Natural killer cell (primary cell): ENCODE data around the gene XRCC5. TPM values are rescaled to one million over a fixed set of nuclear protein-coding genes. Genes with fewer than 3 reads are reported as not detected.

ENCODE experiments used
- ATAC-seq, 3 donors: fragments of 150-1000 bp in 2 of 3; fragments of 200-7000 bp in 1 of 3; cut with Tn5 transposase; 1 replicate in 1 of 3; 2 replicates in 2 of 3; pipeline ENCODE4 v1.10.0; 2021; ENCODE audit warnings: mild to moderate bottlenecking in 2 of 3, moderate library complexity in 2 of 3
- DNase-seq, 2 donors: peaks; one replicate each; pipeline versions ENCODE4 v3.0.0 to v3.0.0-alpha.2; 2013 to 2021; ENCODE audit warnings: mixed read lengths in 1 of 2
- H3K27ac ChIP-seq: one replicate; pipeline ENCODE4 v1.5.1; 2013; ENCODE audit warnings: mild to moderate bottlenecking, low read length
- H3K27me3 ChIP-seq: one replicate; pipeline ENCODE4 v1.6.1; 2013; ENCODE audit warnings: low read length; ENCODE audit not compliant: control insufficient read depth, insufficient read depth
- H3K36me3 ChIP-seq: one replicate; pipeline ENCODE4 v1.6.1; 2013; ENCODE audit warnings: low read length; ENCODE audit not compliant: control insufficient read depth, insufficient read depth
- H3K4me1 ChIP-seq: one replicate; pipeline ENCODE4 v1.6.1; 2013; ENCODE audit warnings: low read length; ENCODE audit not compliant: control insufficient read depth, insufficient read depth
- H3K4me3 ChIP-seq: one replicate; pipeline ENCODE4 v1.5.1; 2013; ENCODE audit warnings: low read length
- H3K9me3 ChIP-seq: one replicate; pipeline ENCODE4 v1.6.1; 2013; ENCODE audit warnings: low read length; ENCODE audit not compliant: control insufficient read depth, insufficient read depth
- H3K27ac Mint-ChIP-seq, 2 donors: one replicate each; pipeline ENCODE4 v1.8.0; 2022; ENCODE audit warnings: mild to moderate bottlenecking in 2 of 2, mixed read lengths in 2 of 2, moderate library complexity in 1 of 2
- H3K27me3 Mint-ChIP-seq, 2 donors: one replicate each; pipeline ENCODE4 v1.8.0; 2022; ENCODE audit warnings: low read depth in 2 of 2, mixed read lengths in 2 of 2
- H3K36me3 Mint-ChIP-seq: one replicate; pipeline ENCODE4 v1.8.0; 2022; ENCODE audit warnings: mixed read lengths
- H3K4me1 Mint-ChIP-seq, 2 donors: one replicate each; pipeline ENCODE4 v1.8.0; 2022; ENCODE audit warnings: mixed read lengths in 2 of 2
- H3K4me3 Mint-ChIP-seq: one replicate; pipeline ENCODE4 v1.8.0; 2022; ENCODE audit warnings: mild to moderate bottlenecking, moderate library complexity, mixed read lengths
- H3K9me3 Mint-ChIP-seq, 2 donors: one replicate each; pipeline ENCODE4 v1.8.0; 2022; ENCODE audit warnings: mixed read lengths in 2 of 2
- WGBS: methylation state at CpG from one replicate; pipeline ENCODE4 v1.1.7; 2013; ENCODE audit warnings: missing lambda C conversion rate; ENCODE audit not compliant: insufficient coverage; 5-methylcytosine and 5-hydroxymethylcytosine counted together
- intact Hi-C: fragments of 100-400 bp; cut with micrococcal nuclease; formaldehyde crosslinking; loops from one replicate; pipeline ENCODE4 v1.14.2; 2022
- total RNA-seq, 4 donors: library from RNA; stranded (reverse); fragments of 120-200 nt in 1 of 4; gene quantifications; one replicate each; pipeline versions ENCODE4 v1.2.3 to v1.2.4, GENCODE V29; 2013 to 2022
- TF ChIP-seq, protein P1 (sequence below): fragments of 200-600 bp; IDR thresholded peaks from one replicate; pipeline ENCODE4 v1.8.0; 2022; ENCODE audit warnings: antibody characterized with exemption

Gene XRCC5
- total RNA-seq, 3 donors from 2014 or later (not counting 1 experiment from before 2014, with no cell fraction given), result 188 to 220 (median 201) TPM

- H3K27me3 ChIP-seq, result no peaks in the 10 kb centered on the region
- no peaks in the 10 kb centered on the region for H3K4me1 ChIP-seq
- intact Hi-C loops, result no loop called here
- TF ChIP-seq, protein P1, sequence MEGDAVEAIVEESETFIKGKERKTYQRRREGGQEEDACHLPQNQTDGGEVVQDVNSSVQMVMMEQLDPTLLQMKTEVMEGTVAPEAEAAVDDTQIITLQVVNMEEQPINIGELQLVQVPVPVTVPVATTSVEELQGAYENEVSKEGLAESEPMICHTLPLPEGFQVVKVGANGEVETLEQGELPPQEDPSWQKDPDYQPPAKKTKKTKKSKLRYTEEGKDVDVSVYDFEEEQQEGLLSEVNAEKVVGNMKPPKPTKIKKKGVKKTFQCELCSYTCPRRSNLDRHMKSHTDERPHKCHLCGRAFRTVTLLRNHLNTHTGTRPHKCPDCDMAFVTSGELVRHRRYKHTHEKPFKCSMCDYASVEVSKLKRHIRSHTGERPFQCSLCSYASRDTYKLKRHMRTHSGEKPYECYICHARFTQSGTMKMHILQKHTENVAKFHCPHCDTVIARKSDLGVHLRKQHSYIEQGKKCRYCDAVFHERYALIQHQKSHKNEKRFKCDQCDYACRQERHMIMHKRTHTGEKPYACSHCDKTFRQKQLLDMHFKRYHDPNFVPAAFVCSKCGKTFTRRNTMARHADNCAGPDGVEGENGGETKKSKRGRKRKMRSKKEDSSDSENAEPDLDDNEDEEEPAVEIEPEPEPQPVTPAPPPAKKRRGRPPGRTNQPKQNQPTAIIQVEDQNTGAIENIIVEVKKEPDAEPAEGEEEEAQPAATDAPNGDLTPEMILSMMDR, result no peak
- peaks cover 87% of the 10 kb centered on the region for H3K36me3 ChIP-seq
- peaks cover 16% of the 10 kb centered on the region for H3K36me3 Mint-ChIP-seq
- no peak overlapping the region for H3K27ac ChIP-seq
- no peaks in the 10 kb centered on the region for H3K9me3 ChIP-seq
- H3K4me3 ChIP-seq, result no peak overlapping the region
- no peak for ATAC-seq
- peak overlapping the region; percentile 64 to 75 for H3K27ac Mint-ChIP-seq
- H3K4me3 Mint-ChIP-seq, result no peak overlapping the region
- H3K9me3 Mint-ChIP-seq, result no peaks in the 10 kb centered on the region
- H3K4me1 Mint-ChIP-seq, result peaks cover 23 to 26% of the 10 kb centered on the region in 2 donors
- 94% methylated on average over 5 of the region's 5 CpGs for WGBS
- no peaks in the 10 kb centered on the region for H3K27me3 Mint-ChIP-seq
- DNase-seq, result no peak
Observed at GRCh38 chr2:216147172-216148131, 38.3 kb downstream of the XRCC5 start.

DNA sequence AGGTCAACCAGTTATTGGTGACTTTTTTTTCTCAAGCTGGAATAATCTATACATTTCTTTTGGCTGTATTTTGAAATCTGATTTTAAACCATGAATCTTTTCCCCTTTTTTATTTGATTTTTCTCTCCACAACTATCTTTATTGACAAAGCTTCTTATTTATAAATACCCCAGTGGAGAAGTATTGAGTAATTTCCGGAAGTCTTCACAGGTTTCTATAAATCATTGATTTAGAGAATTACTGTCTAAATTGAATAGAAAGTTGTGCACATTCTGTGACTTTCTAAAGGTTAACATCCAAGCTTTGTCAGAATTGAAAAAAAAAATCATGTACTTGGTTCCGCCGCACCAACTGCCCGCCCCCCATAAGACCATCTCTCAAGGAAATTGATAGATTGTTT lies 39.8 kb downstream of the XRCC5 start:
- Mint-ChIP-seq H3K36me3 (peaks cover 29% of the 10 kb centered on the region), H3K4me1 (peaks cover 37 to 40% of the 10 kb centered on the region in 2 donors), H3K27ac (peak overlapping the region; percentile 33 to 39), H3K9me3 (no peaks in the 10 kb centered on the region), H3K4me3 (no peak overlapping the region), H3K27me3 (no peaks in the 10 kb centered on the region)
- no peak for ATAC-seq
- TF ChIP-seq, protein P1, result no peak
- H3K36me3 ChIP-seq, result peaks cover 90% of the 10 kb centered on the region
- 100% methylated on average over 1 of the region's 4 CpGs for WGBS
- H3K4me3 ChIP-seq, result no peak overlapping the region
- no peaks in the 10 kb centered on the region for H3K9me3 ChIP-seq
- no peak overlapping the region for H3K27ac ChIP-seq
- intact Hi-C loops, result no loop called here
- H3K4me1 ChIP-seq, result no peaks in the 10 kb centered on the region
- DNase-seq, result no peak
- H3K27me3 ChIP-seq, result no peaks in the 10 kb centered on the region

GRCh38 chr2:216149741-216150140 lies 40.6 kb downstream of the XRCC5 start:
- peaks cover 31% of the 10 kb centered on the region for H3K36me3 Mint-ChIP-seq
- intact Hi-C loops, result no loop called here

More at GRCh38 chr2:216149741-216150140, 40.6 kb downstream of the XRCC5 start:
- 95% methylated on average over 5 of the region's 5 CpGs for WGBS
- Histone ChIP-seq H3K9me3 (no peaks in the 10 kb centered on the region), H3K27ac (no peak overlapping the region), H3K27me3 (no peaks in the 10 kb centered on the region), H3K4me3 (no peak overlapping the region), H3K36me3 (peaks cover 87% of the 10 kb centered on the region), H3K4me1 (no peaks in the 10 kb centered on the region)
- Mint-ChIP-seq H3K9me3 (no peaks in the 10 kb centered on the region), H3K27ac (peak overlapping the region; percentile 15 to 33), H3K4me3 (no peak overlapping the region), H3K4me1 (peaks cover 38 to 46% of the 10 kb centered on the region in 2 donors), H3K27me3 (no peaks in the 10 kb centered on the region)
- DNase-seq, result no peak
- TF ChIP-seq, protein P1, result no peak
- ATAC-seq, result no peak
